Endothelial cell of umbilical vein (primary cell): Measurements from ENCODE around the gene DAD1. TPM values are rescaled to one million over a fixed set of nuclear protein-coding genes. Genes with fewer than 3 reads are reported as not detected.

ENCODE experiments used
- BruUV-seq: library from RNA; stranded (reverse); fragments of 400-500 nt; replicated peaks from 2 replicates; lab custom pipeline; 2021; lab: Mats Ljungman, UMichigan
- CTCF ChIA-PET: fragments of 300-600, 350-600 bp; sonication (Branson Sonifier 250); formaldehyde crosslinking; loops from one replicate; lab custom pipeline; 2021; ENCODE audit warnings: antibody characterized with exemption, inconsistent platforms; lab: Charles Lee
- POLR2A ChIA-PET: fragments of 300-600, 350-600 bp; sonication (Branson Sonifier 250); formaldehyde crosslinking; loops from one replicate; lab custom pipeline; 2021; ENCODE audit warnings: antibody characterized with exemption, inconsistent platforms; lab: Charles Lee
- DNase-seq: peaks from one replicate; pipeline ENCODE4 v3.0.0-alpha.2; 2011; ENCODE audit warnings: low read depth, low spot score
- FAIRE-seq: peaks from 2 replicates; lab custom pipeline; 2011; peaks lifted over from hg19 to GRCh38; lab: Jason Lieb, UNC
- H2AFZ ChIP-seq: 2 replicates; pipeline ENCODE4 v1.6.0; 2012; ENCODE audit warnings: low read depth, low read length, control low read depth, inconsistent platforms
- H3K27ac ChIP-seq: 2 replicates; pipeline ENCODE4 v1.5.1; 2011; ENCODE audit warnings: low read depth, mild to moderate bottlenecking, control low read depth, low read length, moderate library complexity; ENCODE audit not compliant: insufficient read depth
- H3K27me3 ChIP-seq, 2 experiments: 2 replicates each; pipeline versions ENCODE4 v1.6.0 to v1.6.1; 2011; ENCODE audit warnings: low read length in 2 of 2, mixed read lengths in 1 of 2; ENCODE audit not compliant: control insufficient read depth in 2 of 2, insufficient read depth in 2 of 2
- H3K36me3 ChIP-seq, 2 experiments: 2 replicates in 1 of 2; 3 replicates in 1 of 2; pipeline ENCODE4 v1.5.1; 2011; ENCODE audit warnings: low read length in 2 of 2, mild to moderate bottlenecking in 1 of 2, moderate library complexity in 1 of 2; ENCODE audit not compliant: control insufficient read depth in 2 of 2, insufficient read depth in 2 of 2; ENCODE audit errors: extremely low read depth in 1 of 2
- H3K4me1 ChIP-seq: 3 replicates; pipeline ENCODE4 v1.5.1; 2011; ENCODE audit warnings: mild to moderate bottlenecking, low read length; ENCODE audit not compliant: control insufficient read depth, insufficient read depth; ENCODE audit errors: extremely low read depth
- H3K4me2 ChIP-seq: 2 replicates; pipeline ENCODE4 v1.6.1; 2011; ENCODE audit warnings: low read length, control low read depth, mixed read lengths; ENCODE audit not compliant: insufficient read depth
- H3K4me3 ChIP-seq, 3 experiments: fragments of 200-600 bp in 1 of 3; sonication (generic), shearing (Covaris generic) in 1 of 3; replicated peaks in 1 of 3; 2 replicates each; pipeline ENCODE4 v1.5.1; 2011 to 2016; ENCODE audit warnings: control low read depth in 3 of 3, low read length in 3 of 3, mild to moderate bottlenecking in 2 of 3, inconsistent platforms in 1 of 3, low read depth in 1 of 3, moderate library complexity in 1 of 3; ENCODE audit not compliant: insufficient read depth in 1 of 3
- H3K79me2 ChIP-seq: 2 replicates; pipeline ENCODE4 v1.6.0; 2012; ENCODE audit warnings: low read length, inconsistent platforms; ENCODE audit not compliant: control insufficient read depth, insufficient read depth
- H3K9ac ChIP-seq: replicated peaks from 2 replicates; pipeline ENCODE3; 2011; ENCODE audit warnings: low read length, control low read depth; ENCODE audit not compliant: insufficient read depth; ENCODE audit errors: extremely low read depth
- H3K9me1 ChIP-seq: replicated peaks from 3 replicates; pipeline ENCODE4 v1.6.0; 2011; ENCODE audit warnings: mild to moderate bottlenecking, low read length; ENCODE audit not compliant: control insufficient read depth, insufficient read depth; ENCODE audit errors: extremely low read depth
- H3K9me3 ChIP-seq: replicated peaks from 2 replicates; pipeline ENCODE4 v1.5.1; 2012; ENCODE audit warnings: low read length, inconsistent platforms; ENCODE audit not compliant: control insufficient read depth, insufficient read depth
- H4K20me1 ChIP-seq: replicated peaks from 2 replicates; pipeline ENCODE3; 2011; ENCODE audit warnings: mild to moderate bottlenecking, low read length; ENCODE audit not compliant: control insufficient read depth, insufficient read depth; ENCODE audit errors: extremely low read depth
- FOS ChIP-seq: IDR thresholded peaks from 2 replicates; pipeline ENCODE4 v1.6.1; 2011; ENCODE audit warnings: mild to moderate bottlenecking, low read length, moderate library complexity, borderline replicate concordance; ENCODE audit not compliant: insufficient read depth
- JUN ChIP-seq: IDR thresholded peaks from 2 replicates; pipeline ENCODE4 v1.6.1; 2011; ENCODE audit warnings: borderline replicate concordance, low read depth; ENCODE audit not compliant: insufficient read length, insufficient read depth
- MAX ChIP-seq: IDR thresholded peaks from 2 replicates; pipeline ENCODE4 v1.6.1; 2011; ENCODE audit not compliant: insufficient read depth, insufficient read length
- POLR2A ChIP-seq: IDR thresholded peaks from 2 replicates; pipeline ENCODE4 v1.6.1; 2012; ENCODE audit warnings: low read depth, mild to moderate bottlenecking, control low read depth, low read length
- POLR2AphosphoS5 ChIP-seq: IDR thresholded peaks from 2 replicates; pipeline ENCODE4 v1.6.1; 2012; ENCODE audit warnings: low read depth, mild to moderate bottlenecking, control low read depth, low read length, moderate library complexity; ENCODE audit not compliant: insufficient read depth
- dilution Hi-C: fragments of 300-500 bp; cut with MboI; formaldehyde crosslinking; loops from one replicate; pipeline ENCODE4 v1.15.0; 2019; ENCODE audit warnings: low sequenced_read_pairs; ENCODE audit not compliant: extremely low pct_ligation_motif_present
- intact Hi-C: fragments of 100-400 bp; cut with micrococcal nuclease; formaldehyde crosslinking; loops from one replicate; pipeline ENCODE4 v1.10.0; 2022
- polyA plus RNA-seq, 4 experiments: library from polyadenylated mRNA; depleted of rRNA in 3 of 4; stranded (reverse) in 3 of 4; unstranded in 1 of 4; fragments of >200 nt; gene quantifications; 2 replicates each; pipeline versions ENCODE4 v1.2.1 to v1.2.3, GENCODE V29; 2011 to 2012; ENCODE audit warnings: missing spikeins in 1 of 4
- total RNA-seq: library from RNA; stranded (reverse); gene quantifications from 2 replicates; pipeline ENCODE4 v1.2.3, GENCODE V29; 2021

Gene DAD1
- total and polyA plus RNA-seq, 2 donors (not counting 3 experiments of a cell fraction or from before 2014, with no cell fraction given) = 299 to 1,227 TPM

- TSS peak; percentile 68 for BruUV-seq
- CTCF ChIA-PET = interaction anchor here (1.1 to 2.1 kb wide), 7 partner anchors 9 to 275 kb away, joined by 3 to 19 read pairs (median 5); no protein-coding TSS in a partner anchor
- Histone ChIP-seq H3K9me1 (no peaks in the 10 kb centered on the region), H2AFZ (no peak overlapping the region), H3K4me2 (peak overlapping the region; percentile 59), H4K20me1 (no peaks in the 10 kb centered on the region), H3K27me3 (no peaks in the 10 kb centered on the region), H3K4me3 (no peak overlapping the region), H3K4me1 (peaks cover 48% of the 10 kb centered on the region), H3K79me2 (no peaks in the 10 kb centered on the region), H3K36me3 (no peaks in the 10 kb centered on the region), H3K27ac (peak overlapping the region; percentile 86), H3K9me3 (no peaks in the 10 kb centered on the region), H3K9ac (peak overlapping the region; percentile 68)
- intact Hi-C loops = loop anchor here (2.0 kb wide), 1 partner anchor 161 kb away; no protein-coding TSS in a partner anchor
- dilution Hi-C loops = no loop called here
- POLR2A ChIA-PET = interaction anchor here (1.2 kb wide), 2 partner anchors 10 to 435 kb away, joined by 3 read pairs; partner anchors contain the start of gene AJUBA
- TF ChIP-seq FOS (peak; percentile 37), POLR2A (no peak), POLR2AphosphoS5 (peak; percentile 54), JUN (peak; percentile 38)
- DNase-seq = peak; percentile 67
- peak; percentile 99 for FAIRE-seq
Observed at GRCh38 chr14:22547313-22547947, 41.6 kb downstream of the DAD1 start.

- peak overlapping the region; percentile 59 for H3K4me2 ChIP-seq
- FAIRE-seq = no peak
- no peaks in the 10 kb centered on the region for H3K79me2 ChIP-seq
- H3K27ac ChIP-seq = peak overlapping the region; percentile 86
- no TSS peak for BruUV-seq
- no peaks in the 10 kb centered on the region for H4K20me1 ChIP-seq
- no peak overlapping the region for H2AFZ ChIP-seq
- CTCF ChIA-PET = interaction anchor here (0.6 to 2.1 kb wide), 14 partner anchors 10 to 276 kb away, joined by 3 to 19 read pairs (median 4); partner anchors contain the start of gene DAD1
- POLR2A ChIA-PET = interaction anchor here (1.2 kb wide), 1 partner anchor 9 kb away, joined by 3 read pairs; no protein-coding TSS in a partner anchor
- H3K4me1 ChIP-seq = peaks cover 48% of the 10 kb centered on the region
- H3K4me3 ChIP-seq = no peak overlapping the region
- H3K9me1 ChIP-seq = no peaks in the 10 kb centered on the region
- no peaks in the 10 kb centered on the region for H3K36me3 ChIP-seq
- intact Hi-C loops = loop anchor here (1.0 to 2.0 kb wide), 3 partner anchors 9 to 160 kb away; no protein-coding TSS in a partner anchor
- dilution Hi-C loops = no loop called here
- no peaks in the 10 kb centered on the region for H3K27me3 ChIP-seq
- DNase-seq = no peak
- H3K9me3 ChIP-seq = no peaks in the 10 kb centered on the region
- TF ChIP-seq POLR2AphosphoS5 = peak; percentile 16
- TF ChIP-seq MAX = no peak
- H3K9ac ChIP-seq = peak overlapping the region; percentile 68
Observed at GRCh38 chr14:22546722-22547071, 42.3 kb downstream of the DAD1 start.
